ENCODE data around the gene PPP2R3B.

Gene PPP2R3B

GRCh38 chrX:302975-303374 lies 83.7 kb downstream of the PPP2R3B start:
- DNase-seq (ENCODE audit: low spot score): no peak

- no peak for DNase-seq (ENCODE audit: low spot score)
Measured at GRCh38 chrX:300334-300733, 86.4 kb downstream of the PPP2R3B start.

- no peak for DNase-seq (ENCODE audit: low spot score)
Measured at GRCh38 chrX:298993-299392, 87.7 kb downstream of the PPP2R3B start.

GRCh38 chrX:295136-295535 lies 91.6 kb downstream of the PPP2R3B start:
- DNase-seq (ENCODE audit: low spot score): no peak

GRCh38 chrX:292900-293897 lies 93.5 kb downstream of the PPP2R3B start:
- DNase-seq (ENCODE audit: low spot score): no peak

GRCh38 chrX:291411-291901 lies 95.3 kb downstream of the PPP2R3B start:
- DNase-seq (ENCODE audit: low spot score): no peak

- DNase-seq (ENCODE audit: low spot score): no peak
Measured at GRCh38 chrX:290476-291166, 96.1 kb downstream of the PPP2R3B start.

- DNase-seq (ENCODE audit: low spot score): no peak
Measured at GRCh38 chrX:288561-288991, 98.1 kb downstream of the PPP2R3B start.

GRCh38 chrX:287670-288069 lies 99.0 kb downstream of the PPP2R3B start:
- no peak for DNase-seq (ENCODE audit: low spot score)

- DNase-seq (ENCODE audit: low spot score): no peak
Measured at GRCh38 chrX:285076-285677, 101.5 kb downstream of the PPP2R3B start.
